Calu3 (cell line): ENCODE results near the gene NTF3. TPM values are rescaled to one million over a fixed set of nuclear protein-coding genes. Genes with fewer than 3 reads are reported as not detected.

ENCODE experiments used
- BruUV-seq: library from RNA; stranded (reverse); fragments of 400-500 nt; replicated peaks from 2 replicates; lab custom pipeline; 2021; lab: Mats Ljungman, UMichigan
- CTCF ChIA-PET: fragments of 300-600 bp; sonication (Branson Sonifier 250); formaldehyde crosslinking; loops from one replicate; lab custom pipeline; 2022; ENCODE audit warnings: antibody characterized with exemption; lab: Charles Lee
- DNase-seq: peaks from one replicate; pipeline ENCODE4 v3.0.0; 2022
- H3K27ac Mint-ChIP-seq: one replicate; pipeline ENCODE4 v1.8.0; 2022; ENCODE audit warnings: mixed read lengths; ENCODE audit not compliant: unreplicated experiment
- H3K27me3 Mint-ChIP-seq: one replicate; pipeline ENCODE4 v1.8.0; 2022; ENCODE audit warnings: mixed read lengths; ENCODE audit not compliant: unreplicated experiment
- H3K36me3 Mint-ChIP-seq: one replicate; pipeline ENCODE4 v1.8.0; 2022; ENCODE audit warnings: mild to moderate bottlenecking, moderate library complexity, mixed read lengths; ENCODE audit not compliant: insufficient read depth, unreplicated experiment
- H3K4me1 Mint-ChIP-seq: one replicate; pipeline ENCODE4 v1.8.0; 2022; ENCODE audit warnings: mild to moderate bottlenecking, low read depth, mixed read lengths; ENCODE audit not compliant: unreplicated experiment
- H3K4me3 Mint-ChIP-seq: one replicate; pipeline ENCODE4 v1.8.0; 2022; ENCODE audit warnings: mild to moderate bottlenecking, low read depth, moderate library complexity, mixed read lengths; ENCODE audit not compliant: unreplicated experiment
- H3K9me3 Mint-ChIP-seq: one replicate; pipeline ENCODE4 v1.8.0; 2022; ENCODE audit warnings: low read depth, mixed read lengths; ENCODE audit not compliant: unreplicated experiment
- CTCF ChIP-seq: fragments of 200-600 bp; IDR thresholded peaks from one replicate; pipeline ENCODE4 v1.8.0; 2022; ENCODE audit warnings: antibody characterized with exemption; ENCODE audit not compliant: unreplicated experiment
- intact Hi-C: fragments of 100-400 bp; cut with micrococcal nuclease; formaldehyde crosslinking; loops from one replicate; pipeline ENCODE4 v1.10.0; 2022; ENCODE audit not compliant: unreplicated experiment
- total RNA-seq: library from RNA; stranded (reverse); gene quantifications from 2 replicates; pipeline ENCODE4 v1.2.3, GENCODE V29; 2022

The NTF3 gene
- total RNA-seq, 1 experiment from 2014 or later = not detected

GRCh38 chr12:5516371-5517241 is 84.7 kb downstream of the NTF3 start:
- Mint-ChIP-seq H3K9me3 (peaks cover 7% of the 10 kb centered on the region), H3K36me3 (no peaks in the 10 kb centered on the region), H3K4me1 (no peaks in the 10 kb centered on the region), H3K27me3 (no peaks in the 10 kb centered on the region), H3K4me3 (no peak overlapping the region), H3K27ac (no peak overlapping the region)
- TF ChIP-seq CTCF = no peak
- no TSS peak for BruUV-seq
- no peak for DNase-seq
- intact Hi-C loops = no loop called here
- CTCF ChIA-PET = no interaction called here

- BruUV-seq = no TSS peak
- intact Hi-C loops = no loop called here
- no peaks in the 10 kb centered on the region for H3K4me1 Mint-ChIP-seq
- H3K27me3 Mint-ChIP-seq = no peaks in the 10 kb centered on the region
- H3K9me3 Mint-ChIP-seq = peaks cover 7% of the 10 kb centered on the region
- TF ChIP-seq CTCF = no peak
- no peak for DNase-seq
- H3K4me3 Mint-ChIP-seq = no peak overlapping the region
- H3K36me3 Mint-ChIP-seq = no peaks in the 10 kb centered on the region
- H3K27ac Mint-ChIP-seq = no peak overlapping the region
- CTCF ChIA-PET = no interaction called here
These were observed 86.9 kb downstream of the NTF3 start for GRCh38 chr12:5518584-5519365.

GRCh38 chr12:5520037-5520436 is 88.1 kb downstream of the NTF3 start:
- CTCF ChIA-PET = interaction anchor here (0.5 kb wide), 1 partner anchor 1130 kb away, joined by 4 read pairs; no protein-coding TSS in a partner anchor
- Mint-ChIP-seq H3K27me3 (no peaks in the 10 kb centered on the region), H3K27ac (no peak overlapping the region), H3K4me3 (no peak overlapping the region), H3K36me3 (no peaks in the 10 kb centered on the region), H3K4me1 (no peaks in the 10 kb centered on the region), H3K9me3 (peaks cover 2% of the 10 kb centered on the region)
- DNase-seq = no peak
- no peak for TF ChIP-seq CTCF
- intact Hi-C loops = no loop called here
- no TSS peak for BruUV-seq

GRCh38 chr12:5520831-5521230 is 88.9 kb downstream of the NTF3 start:
- no TSS peak for BruUV-seq
- no peak for DNase-seq
- no peak for TF ChIP-seq CTCF
- no peak overlapping the region for H3K4me3 Mint-ChIP-seq
- no peaks in the 10 kb centered on the region for H3K4me1 Mint-ChIP-seq
- peaks cover under 1% of the 10 kb centered on the region for H3K9me3 Mint-ChIP-seq
- intact Hi-C loops = no loop called here
- H3K36me3 Mint-ChIP-seq = no peaks in the 10 kb centered on the region
- no peak overlapping the region for H3K27ac Mint-ChIP-seq
- CTCF ChIA-PET = no interaction called here
- no peaks in the 10 kb centered on the region for H3K27me3 Mint-ChIP-seq
